HG02798 (cell line): ENCODE measurements around the gene CKB.
"Not testable (repeated sequence)": the region's sequence is repeated elsewhere in the genome, so short reads cannot be mapped to it uniquely, and the experiment has no call there.

Source experiments
- ATAC-seq: cut with Tn5 transposase; IDR thresholded peaks from one replicate; pipeline ENCODE4 v1.9.1; 2021; ENCODE audit warnings: mild to moderate bottlenecking; ENCODE audit not compliant: unreplicated experiment, poor library complexity

Gene CKB

GRCh38 chr14:103528587-103529382 is 6.2 kb upstream of the CKB start, which contains the start of gene TRMT61A:
Gene TRMT61A, plus strand, starts transcription at chr14:103529196. Its CDS starts 783 bp downstream, at chr14:103529979.
- ATAC-seq: peak; percentile 52

DNA sequence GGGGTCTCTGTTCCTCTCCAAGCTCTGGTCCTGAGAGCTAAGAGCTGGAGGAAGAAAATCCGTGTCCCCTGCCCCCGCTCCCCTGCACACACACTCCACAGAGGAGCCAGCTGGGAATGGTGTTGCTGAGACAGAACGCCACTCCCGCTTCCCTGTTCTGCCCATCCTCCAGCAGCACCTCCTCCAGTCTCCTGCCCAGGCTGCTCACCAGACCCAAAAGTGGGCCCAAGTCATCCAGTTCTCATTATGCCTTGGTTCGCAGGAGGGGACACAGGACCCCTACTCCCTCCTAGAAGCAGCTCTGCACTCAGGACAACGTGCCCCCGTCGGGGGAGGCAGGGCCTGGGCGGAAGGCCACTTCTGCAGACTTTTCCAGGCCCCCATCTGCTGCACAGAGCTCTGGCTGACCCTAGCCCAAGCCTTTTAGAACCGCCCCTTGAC is 5.5 kb upstream of the CKB start:
- no peak for ATAC-seq

- ATAC-seq: peak; percentile 55
Measured at GRCh38 chr14:103527408-103528145, 4.9 kb upstream of the CKB start.

- ATAC-seq: no peak
Measured at GRCh38 chr14:103526914-103527248, 4.3 kb upstream of the CKB start.

DNA sequence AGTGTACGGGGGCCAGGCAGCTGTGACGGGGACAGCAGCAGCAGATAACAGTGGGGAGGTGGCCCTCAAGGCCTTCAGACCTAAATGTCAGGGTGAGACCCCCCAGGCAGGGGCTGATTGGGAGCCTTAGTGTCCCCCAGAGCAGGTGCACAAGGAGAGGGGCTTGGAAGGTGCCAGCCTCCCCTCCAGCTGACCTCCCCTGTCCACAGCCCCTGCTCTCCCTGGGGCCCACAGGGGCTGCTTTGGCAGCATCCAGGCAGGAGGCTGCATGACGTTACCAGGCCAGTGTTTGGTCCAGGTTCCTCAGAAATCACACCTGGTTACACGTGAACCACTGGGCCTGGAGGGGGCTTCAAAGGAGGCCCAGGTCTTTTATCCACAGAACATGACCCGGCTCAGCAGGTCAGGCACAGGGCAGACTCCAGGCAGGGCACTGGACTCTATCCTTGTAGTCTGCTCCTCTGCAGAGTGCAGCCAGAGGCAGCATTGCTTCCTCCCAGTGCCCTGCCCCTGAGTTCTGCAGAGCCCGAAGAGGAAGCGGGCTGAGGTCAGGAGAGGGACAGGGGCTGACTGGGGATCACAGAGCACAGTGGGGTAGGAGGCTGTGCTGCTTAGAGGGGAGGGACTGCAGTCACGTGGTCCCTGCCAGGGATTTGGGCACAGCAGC is 3.8 kb upstream of the CKB start:
- ATAC-seq: no peak

DNA sequence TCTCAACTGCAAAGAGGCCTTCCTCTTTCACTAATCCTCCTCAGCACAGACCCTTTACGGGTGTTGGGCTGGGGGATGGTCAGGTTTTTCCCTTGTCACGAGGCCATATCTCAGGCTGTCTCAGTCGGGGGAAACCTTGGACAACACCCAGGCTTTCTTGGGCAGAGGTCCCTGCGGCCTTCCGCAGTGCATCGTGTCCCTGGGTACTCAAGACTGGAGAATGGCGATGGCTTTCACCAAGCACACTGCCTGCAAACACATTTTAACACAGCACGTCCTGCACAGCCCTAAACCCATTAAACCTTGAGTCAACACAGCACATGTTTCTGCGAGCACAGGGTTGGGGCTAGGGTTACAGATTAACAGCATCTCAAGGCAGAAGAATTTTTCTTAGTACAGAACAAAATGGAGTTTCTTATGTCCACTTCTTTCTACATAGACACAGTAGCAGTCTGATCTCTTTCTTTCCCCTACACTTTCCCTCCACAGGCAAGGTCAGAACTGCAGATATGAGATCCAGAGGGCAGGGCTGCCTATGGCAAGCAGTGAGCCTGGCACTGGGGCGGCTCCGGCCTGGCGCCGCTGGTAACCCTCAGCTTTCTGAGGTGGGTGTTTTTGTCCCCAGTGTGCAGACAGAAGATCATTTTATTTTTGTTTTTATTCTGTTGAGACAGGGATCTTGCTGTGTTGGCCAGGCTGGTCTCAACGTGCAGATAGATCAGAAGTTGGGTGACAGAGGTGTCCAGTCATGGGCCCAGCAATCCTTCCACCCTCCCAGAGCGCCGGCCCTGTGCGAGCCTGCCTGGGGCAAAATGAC is 3.0 kb upstream of the CKB start:
- ATAC-seq: not testable (repeated sequence)

DNA sequence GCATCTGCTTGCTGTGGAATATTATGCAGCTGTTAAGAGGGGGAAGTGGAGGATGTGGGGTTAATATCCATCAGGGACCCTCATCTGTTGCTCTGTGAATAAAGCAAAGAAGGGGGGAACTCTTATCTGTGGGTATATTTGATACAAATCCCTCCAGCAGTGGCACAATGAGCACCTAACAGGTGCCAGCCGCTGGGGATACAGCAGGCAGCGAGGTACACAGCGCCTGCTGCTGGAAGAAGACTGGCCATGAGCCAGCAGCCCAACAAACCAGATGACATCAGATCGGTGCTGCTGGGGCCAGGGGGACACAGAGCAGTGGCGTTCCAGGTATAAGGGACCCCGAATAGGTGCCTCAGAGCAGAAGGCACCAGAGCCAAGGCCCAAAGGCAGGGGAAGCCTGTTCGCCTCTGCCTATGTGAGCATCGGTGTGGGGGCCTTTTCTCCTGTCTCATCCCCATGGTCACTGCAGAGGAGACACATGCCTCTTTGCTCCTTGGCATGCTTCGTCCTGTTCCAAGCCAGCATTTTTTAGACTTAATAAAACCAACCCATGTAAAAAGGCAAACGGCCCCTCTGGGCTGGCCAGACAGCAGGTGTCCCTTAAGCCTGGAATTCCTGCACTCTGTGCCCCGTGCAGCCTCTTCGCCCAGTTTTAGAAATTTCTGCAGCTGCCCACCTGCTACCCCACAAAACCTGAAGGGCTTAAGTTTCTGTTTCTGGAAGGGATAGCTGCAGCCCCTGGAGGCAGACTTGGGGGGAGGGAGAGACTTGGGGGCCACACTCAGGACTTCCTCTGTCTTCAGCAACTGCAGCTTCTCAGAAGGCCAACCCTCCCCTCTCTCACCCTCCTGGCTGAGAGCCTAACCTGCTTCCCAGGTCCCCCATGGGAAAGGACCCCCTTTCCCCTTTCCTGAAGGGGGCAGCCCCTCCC is 1.6 kb upstream of the CKB start:
- ATAC-seq: no peak

DNA sequence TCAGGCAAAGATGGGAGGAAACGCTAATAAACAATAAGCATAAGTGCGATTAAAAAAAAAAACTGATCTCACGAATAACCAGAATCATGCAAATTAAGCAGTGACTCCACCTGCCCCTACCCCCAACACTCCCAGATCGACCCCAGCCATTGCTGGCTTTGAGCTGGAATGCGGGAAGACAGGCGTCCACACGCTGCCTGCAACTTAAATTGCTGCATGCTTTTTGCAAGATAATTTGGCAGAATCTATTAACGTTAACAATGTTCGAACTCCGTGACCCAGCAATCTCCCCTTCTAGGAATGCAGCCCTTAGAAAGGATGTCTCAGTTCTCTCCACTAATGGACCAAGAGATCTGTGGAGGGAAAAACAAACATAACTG is 935 bp upstream of the CKB start:
- ATAC-seq: no peak

DNA sequence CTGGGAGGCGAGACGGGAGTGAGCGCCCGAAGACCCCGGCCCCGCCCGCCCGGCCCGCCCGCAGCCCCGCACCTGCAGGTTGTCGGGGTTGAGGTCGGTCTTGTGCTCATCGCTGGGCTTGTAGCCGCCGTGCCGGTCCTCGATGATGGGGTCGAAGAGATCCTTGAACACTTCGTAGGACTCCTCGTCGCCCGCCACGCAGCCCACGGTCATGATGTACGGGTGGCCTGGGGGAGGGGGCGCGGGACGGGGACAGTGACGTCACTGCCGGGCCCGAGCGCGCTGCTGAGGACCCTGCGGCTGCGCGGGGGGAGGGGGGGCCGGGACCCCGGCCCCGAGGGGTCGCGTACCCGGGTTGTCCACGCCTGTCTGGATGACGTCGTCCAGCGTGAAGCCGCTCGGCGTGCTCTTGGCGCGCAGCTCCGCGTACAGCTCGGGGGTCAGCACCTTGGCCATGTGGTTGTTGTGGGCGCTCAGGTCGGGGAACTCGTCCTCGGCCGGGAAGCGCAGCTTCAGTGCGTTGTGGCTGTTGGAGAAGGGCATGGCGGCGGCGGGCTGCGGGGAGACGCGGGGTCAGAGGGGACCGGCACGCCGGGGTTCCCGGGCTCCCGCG is 573 bp downstream of the CKB start:
- no peak for ATAC-seq

DNA sequence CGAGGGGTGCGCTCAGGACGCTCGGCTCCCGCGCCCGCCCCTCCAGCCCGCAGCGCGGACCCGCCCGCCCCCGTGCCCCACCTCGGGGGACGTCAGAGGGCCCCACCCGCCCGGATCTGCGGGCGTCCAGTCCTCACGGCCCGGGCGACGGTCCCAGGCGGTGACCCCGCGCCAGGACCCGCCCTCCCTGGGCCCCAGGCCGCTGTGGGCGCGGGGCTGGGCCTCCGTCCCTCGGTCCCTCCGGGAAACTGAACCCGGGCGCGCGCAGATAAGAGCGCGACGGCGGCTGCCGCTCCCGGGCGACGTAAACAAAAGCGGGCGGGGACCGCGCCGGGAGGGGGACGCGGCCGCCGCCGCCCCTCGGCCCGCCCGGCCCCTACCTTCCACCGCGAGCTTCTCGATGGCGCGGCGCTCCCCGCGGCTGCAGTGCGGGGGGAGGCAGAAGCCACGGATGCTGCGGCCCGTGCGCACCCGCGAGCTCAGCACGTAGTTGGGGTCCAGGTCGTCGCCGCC is 1.1 kb downstream of the CKB start:
- peak; percentile 13 for ATAC-seq

GRCh38 chr14:103520657-103521437 is 1.8 kb downstream of the CKB start:
- peak; percentile 39 for ATAC-seq

DNA sequence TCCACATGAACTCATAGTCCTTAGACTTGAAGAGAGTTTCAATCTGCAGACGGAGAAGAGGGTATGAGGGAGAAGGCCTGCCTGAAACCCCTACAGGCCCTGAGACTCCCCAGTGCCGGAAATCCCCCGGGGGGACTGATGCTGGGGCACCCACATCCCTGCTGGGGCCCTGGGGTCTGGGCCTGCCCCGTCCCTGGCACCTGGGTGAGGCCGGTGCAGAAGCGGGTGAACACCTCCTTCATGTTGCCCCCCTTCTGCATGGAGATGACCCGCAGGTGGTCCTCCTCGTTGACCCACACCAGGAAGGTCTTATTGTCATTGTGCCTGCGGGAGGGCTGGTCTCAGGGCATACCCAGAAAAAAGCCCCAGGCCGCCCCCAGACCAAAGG is 2.4 kb downstream of the CKB start:
- no peak for ATAC-seq

DNA sequence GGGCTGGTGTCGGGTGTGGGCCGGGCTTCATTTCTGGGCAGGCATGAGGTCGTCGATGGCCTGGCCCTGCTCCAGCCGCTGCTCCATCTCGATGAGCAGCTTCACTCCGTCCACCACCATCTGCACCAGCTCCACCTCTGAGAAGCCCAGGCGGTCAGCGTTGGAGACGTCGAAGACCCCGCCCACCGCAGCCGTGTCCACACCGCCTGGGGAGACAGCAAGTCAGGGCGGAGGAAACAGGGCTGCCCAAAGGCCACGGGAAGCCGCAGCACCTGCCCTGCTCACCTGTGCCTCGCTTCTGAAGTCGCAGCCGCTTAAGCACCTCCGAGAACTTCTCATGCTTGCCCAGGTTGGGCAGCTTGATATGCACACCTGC is 2.8 kb downstream of the CKB start:
- ATAC-seq: no peak

- ATAC-seq: no peak
Measured at GRCh38 chr14:103519043-103519836, 3.4 kb downstream of the CKB start.

DNA sequence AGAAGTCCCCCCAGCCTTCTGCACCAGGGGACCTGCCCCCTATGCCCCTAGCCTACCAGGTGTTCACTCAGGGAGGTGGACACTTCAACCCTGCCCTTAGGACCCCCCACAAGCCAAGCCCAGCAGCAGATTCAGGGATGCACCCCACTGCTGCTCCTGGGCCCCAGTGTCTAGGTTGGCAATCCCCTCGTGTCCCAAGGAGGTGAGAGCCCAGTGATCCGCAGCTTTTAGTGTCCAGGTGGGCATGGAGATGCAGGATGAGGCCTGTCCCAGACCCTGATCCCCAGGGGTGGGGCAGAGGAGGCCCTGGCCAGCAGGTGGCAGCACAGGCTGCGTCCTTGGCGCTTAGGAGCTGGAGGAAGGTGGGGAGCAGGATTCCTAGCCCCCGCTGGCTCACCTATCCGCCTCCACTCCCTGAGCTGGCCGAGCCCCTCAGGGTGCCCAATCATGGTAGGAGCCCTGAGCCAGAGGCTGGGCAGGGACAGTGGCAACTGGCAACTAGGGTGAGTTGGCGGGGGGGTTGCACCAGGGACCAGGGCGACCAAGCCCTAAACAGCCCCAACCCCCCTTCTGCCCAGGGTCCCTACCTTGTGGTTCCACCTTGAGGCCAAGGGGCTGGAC is 4.1 kb downstream of the CKB start:
- no peak for ATAC-seq

DNA sequence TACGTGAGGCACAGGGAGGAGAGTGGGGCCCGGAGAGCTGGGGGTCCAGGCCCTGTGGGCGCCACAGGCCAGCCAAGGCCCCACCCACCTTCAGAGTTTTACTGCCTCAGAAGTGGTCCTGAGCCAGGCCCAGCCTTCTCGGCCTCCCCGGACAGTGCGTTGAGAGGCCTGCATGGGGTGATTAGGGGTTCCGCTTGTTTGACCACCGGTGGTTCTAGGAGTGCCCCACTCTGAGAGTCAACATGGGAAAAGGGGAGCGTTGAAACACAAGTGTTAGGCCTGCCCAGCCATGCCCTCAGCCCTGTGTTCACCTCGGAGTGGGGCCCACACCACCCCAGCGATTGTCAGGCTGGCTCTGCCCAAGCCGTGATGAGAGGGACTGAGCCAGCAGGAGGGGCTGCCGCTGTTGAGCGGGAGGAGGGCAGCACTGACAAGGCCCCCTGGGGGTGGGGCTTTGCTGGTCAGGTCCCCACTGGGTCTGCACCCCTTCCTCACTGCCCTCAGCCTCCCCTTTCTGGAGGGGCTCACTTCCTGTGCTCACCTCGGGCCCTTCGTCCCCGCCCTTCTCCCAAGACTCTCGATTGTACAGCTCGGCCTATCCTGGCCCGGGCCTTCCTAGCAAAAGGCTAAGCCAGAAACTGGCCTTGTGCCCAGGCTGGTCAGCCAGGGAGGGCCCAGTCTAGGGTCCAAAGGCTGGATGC is 4.8 kb downstream of the CKB start:
- no peak for ATAC-seq
